ENCODE data around the gene NXF3.
"Not testable (repeated sequence)": the region's sequence is repeated elsewhere in the genome, so short reads cannot be mapped to it uniquely, and the experiment has no call there.

Gene NXF3
- total RNA-seq: 0 reads per million in 2 donors

- no peak for DNase-seq
Observed at GRCh38 chrX:103092942-103093341, at the start of gene NXF3. NXF3 (minus strand) TSS chrX:103093143; CDS start chrX:103093023, 120 bp downstream.

GRCh38 chrX:103136528-103136927 is 43.6 kb upstream of the NXF3 start:
- DNase-seq: not testable (repeated sequence)

- no peak for DNase-seq
Observed at GRCh38 chrX:103124284-103124683, 31.3 kb upstream of the NXF3 start.

GRCh38 chrX:103120748-103121147 is 27.8 kb upstream of the NXF3 start:
- DNase-seq: no peak

GRCh38 chrX:103116970-103117369 is 24.0 kb upstream of the NXF3 start:
- DNase-seq: not testable (repeated sequence)

- DNase-seq: not testable (repeated sequence)
Observed at GRCh38 chrX:103109497-103109896, 16.6 kb upstream of the NXF3 start.

GRCh38 chrX:103107836-103108235 is 14.9 kb upstream of the NXF3 start:
- no peak for DNase-seq

- DNase-seq: not testable (repeated sequence)
Observed at GRCh38 chrX:103107227-103107737, 14.3 kb upstream of the NXF3 start.

- DNase-seq: not testable (repeated sequence)
Observed at GRCh38 chrX:103104370-103104769, 11.4 kb upstream of the NXF3 start.

- DNase-seq: not testable (repeated sequence)
Observed at GRCh38 chrX:103103866-103104265, 10.9 kb upstream of the NXF3 start.

- no peak for DNase-seq
Observed at GRCh38 chrX:103101299-103102042, 8.5 kb upstream of the NXF3 start.

- no peak for DNase-seq
Observed at GRCh38 chrX:103100484-103100883, 7.5 kb upstream of the NXF3 start.

- no peak for DNase-seq
Observed at GRCh38 chrX:103099691-103100090, 6.7 kb upstream of the NXF3 start.

- DNase-seq: no peak
Observed at GRCh38 chrX:103098488-103098887, 5.5 kb upstream of the NXF3 start.

GRCh38 chrX:103081051-103081450 is 11.9 kb downstream of the NXF3 start:
- DNase-seq: no peak

GRCh38 chrX:103073467-103073866 is 19.5 kb downstream of the NXF3 start:
- DNase-seq: no peak

GRCh38 chrX:103066606-103067005 is 26.3 kb downstream of the NXF3 start:
- DNase-seq: no peak

- DNase-seq: no peak
Observed at GRCh38 chrX:103063918-103064434, 29.0 kb downstream of the NXF3 start, which contains the start of gene BEX1. BEX1 (minus strand) TSS chrX:103064171; CDS start chrX:103063274, 897 bp downstream.

- DNase-seq: no peak
Observed at GRCh38 chrX:103063191-103063845, 29.6 kb downstream of the NXF3 start.

- DNase-seq: no peak
Observed at GRCh38 chrX:103061486-103061885, 31.5 kb downstream of the NXF3 start.

GRCh38 chrX:103056902-103057301 is 36.0 kb downstream of the NXF3 start:
- no peak for DNase-seq

GRCh38 chrX:103052625-103053024 is 40.3 kb downstream of the NXF3 start:
- DNase-seq: no peak

- DNase-seq: no peak
Observed at GRCh38 chrX:103051260-103051789, 41.6 kb downstream of the NXF3 start.

All from T-helper 9 cell (primary cell).